ENCODE measurements around the gene WIPI1.

WIPI1 gene

DNA sequence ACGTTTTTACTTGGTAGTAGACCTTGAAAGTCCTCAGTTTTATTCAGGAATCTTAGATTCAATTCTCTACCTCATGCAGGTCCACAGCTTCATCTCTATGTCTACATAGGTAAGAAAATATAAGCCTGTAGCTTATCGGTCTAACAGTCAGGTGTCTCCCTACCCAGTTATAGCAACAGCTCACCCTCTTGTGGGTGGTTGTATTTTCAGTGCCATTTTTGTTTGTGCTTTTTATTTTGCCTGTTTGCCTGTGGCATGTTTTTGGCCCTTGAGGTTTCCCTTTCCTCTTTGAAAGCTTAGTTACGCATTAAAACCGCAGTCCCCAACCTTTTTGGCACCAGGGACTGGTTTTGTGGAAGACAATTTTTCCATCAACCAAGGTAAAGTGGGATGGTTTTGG, 23.6 kb upstream of the WIPI1 start:
- no peak for DNase-seq (ENCODE audit: low read depth)
- TF ChIP-seq, protein P1, sequence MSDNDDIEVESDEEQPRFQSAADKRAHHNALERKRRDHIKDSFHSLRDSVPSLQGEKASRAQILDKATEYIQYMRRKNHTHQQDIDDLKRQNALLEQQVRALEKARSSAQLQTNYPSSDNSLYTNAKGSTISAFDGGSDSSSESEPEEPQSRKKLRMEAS (IDR thresholded peaks at IDR 0.05; ENCODE audit: low read depth, low read length) = no peak
- TF ChIP-seq POLR2A (IDR thresholded peaks at IDR 0.05; ENCODE audit: extremely low read depth, insufficient read length) (no peak), CTCF (IDR thresholded peaks at IDR 0.05; ENCODE audit: low read depth, low read length) (no peak), MYC (IDR thresholded peaks at IDR 0.05; ENCODE audit: low read depth, low read length) (no peak)
- no peak overlapping the region for H3K4me3 ChIP-seq (ENCODE audit: low read depth, low read length)

DNA sequence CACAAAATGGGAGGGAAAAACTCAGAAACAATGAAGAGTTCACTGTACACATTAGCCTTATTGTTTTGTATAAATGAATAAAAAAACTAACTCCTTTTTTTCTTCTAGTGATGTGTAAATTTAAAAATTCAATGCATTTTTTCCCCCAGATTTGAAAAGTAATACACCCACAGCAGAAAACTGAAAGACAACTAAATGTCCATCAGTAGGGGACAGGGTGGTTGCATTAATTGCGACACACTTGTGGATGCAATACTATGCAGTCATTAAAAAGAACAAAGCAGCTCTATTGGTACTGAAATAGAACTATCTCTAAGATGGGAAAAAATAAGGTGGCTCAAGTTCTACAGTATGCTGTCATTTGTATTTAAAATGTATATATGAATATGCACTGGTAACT, 13.7 kb upstream of the WIPI1 start:
- TF ChIP-seq CTCF (IDR thresholded peaks at IDR 0.05; ENCODE audit: low read depth, low read length) (no peak), POLR2A (IDR thresholded peaks at IDR 0.05; ENCODE audit: extremely low read depth, insufficient read length) (no peak), MYC (IDR thresholded peaks at IDR 0.05; ENCODE audit: low read depth, low read length) (no peak)
- TF ChIP-seq, protein P1 (IDR thresholded peaks at IDR 0.05; ENCODE audit: low read depth, low read length) = no peak
- no peak for DNase-seq (ENCODE audit: low read depth)
- no peak overlapping the region for H3K4me3 ChIP-seq (ENCODE audit: low read depth, low read length)

GRCh38 chr17:68468788-68469187, 11.5 kb upstream of the WIPI1 start:
- TF ChIP-seq, protein P1 (IDR thresholded peaks at IDR 0.05; ENCODE audit: low read depth, low read length) = no peak
- TF ChIP-seq POLR2A (IDR thresholded peaks at IDR 0.05; ENCODE audit: extremely low read depth, insufficient read length) (no peak), MYC (IDR thresholded peaks at IDR 0.05; ENCODE audit: low read depth, low read length) (no peak), CTCF (IDR thresholded peaks at IDR 0.05; ENCODE audit: low read depth, low read length) (no peak)
- DNase-seq (ENCODE audit: low read depth) = no peak
- no peak overlapping the region for H3K4me3 ChIP-seq (ENCODE audit: low read depth, low read length)

DNA sequence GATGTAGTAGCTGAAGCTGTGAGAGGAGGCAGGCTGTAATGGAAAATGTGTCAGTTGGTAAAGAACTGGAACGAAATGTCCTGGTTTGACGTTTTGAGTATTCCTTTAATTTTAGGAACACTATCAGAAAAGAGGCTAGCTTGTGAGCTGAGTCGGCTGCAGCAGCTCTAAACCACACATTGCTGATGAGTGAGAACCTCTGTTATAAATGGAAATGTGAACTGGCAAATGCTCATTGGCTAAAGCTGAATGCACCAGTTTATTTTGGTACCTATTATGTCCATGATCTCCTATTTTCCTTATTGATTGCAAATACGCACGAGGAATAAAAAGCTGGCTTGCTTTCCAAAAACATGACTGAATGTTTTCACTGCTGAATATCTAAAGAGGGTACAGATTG, 11.0 kb upstream of the WIPI1 start:
- no peak for DNase-seq (ENCODE audit: low read depth)
- H3K4me3 ChIP-seq (ENCODE audit: low read depth, low read length) = no peak overlapping the region
- TF ChIP-seq, protein P1 (IDR thresholded peaks at IDR 0.05; ENCODE audit: low read depth, low read length) = no peak
- TF ChIP-seq MYC (IDR thresholded peaks at IDR 0.05; ENCODE audit: low read depth, low read length) = no peak
- TF ChIP-seq POLR2A (IDR thresholded peaks at IDR 0.05; ENCODE audit: extremely low read depth, insufficient read length) = no peak
- no peak for TF ChIP-seq CTCF (IDR thresholded peaks at IDR 0.05; ENCODE audit: low read depth, low read length)

GRCh38 chr17:68463211-68464019, 6.1 kb upstream of the WIPI1 start:
- no peak for DNase-seq (ENCODE audit: low read depth)
- TF ChIP-seq POLR2A (IDR thresholded peaks at IDR 0.05; ENCODE audit: extremely low read depth, insufficient read length) (no peak), MYC (IDR thresholded peaks at IDR 0.05; ENCODE audit: low read depth, low read length) (no peak), CTCF (IDR thresholded peaks at IDR 0.05; ENCODE audit: low read depth, low read length) (no peak)
- TF ChIP-seq, protein P1 (IDR thresholded peaks at IDR 0.05; ENCODE audit: low read depth, low read length) = no peak
- H3K4me3 ChIP-seq (ENCODE audit: low read depth, low read length) = no peak overlapping the region

Data from NB4 (cell line).